GM12891 (cell line): ENCODE data around the gene BICDL1.
"Not testable (repeated sequence)": the region's sequence is repeated elsewhere in the genome, so short reads cannot be mapped to it uniquely, and the experiment has no call there.

Experiments
- DNase-seq: peaks from one replicate; pipeline ENCODE4 v3.0.0; 2011; ENCODE audit warnings: low spot score; ENCODE audit not compliant: insufficient read length
- FAIRE-seq: peaks from 2 replicates; lab custom pipeline; 2011; peaks lifted over from hg19 to GRCh38; lab: Jason Lieb, UNC
- PAX5 ChIP-seq: IDR thresholded peaks from 2 replicates; pipeline ENCODE4 v1.6.1; 2011; ENCODE audit warnings: low read length, moderate library complexity, mild to moderate bottlenecking; ENCODE audit not compliant: insufficient read depth, severe bottlenecking
- POLR2A ChIP-seq: IDR thresholded peaks from 2 replicates; pipeline ENCODE4 v1.6.1; 2011; ENCODE audit warnings: low read depth, low read length, control low read depth
- POLR2AphosphoS5 ChIP-seq: IDR thresholded peaks from 2 replicates; pipeline ENCODE4 v1.6.1; 2011; ENCODE audit warnings: low read depth, low read length, control low read depth
- POU2F2 ChIP-seq: IDR thresholded peaks from 2 replicates; pipeline ENCODE4 v1.6.1; 2011; ENCODE audit warnings: low read depth, mild to moderate bottlenecking, control low read depth, low read length, moderate library complexity
- SPI1 ChIP-seq: IDR thresholded peaks from 2 replicates; pipeline ENCODE4 v1.6.1; 2011; ENCODE audit warnings: low read depth, low read length, control low read depth
- TAF1 ChIP-seq: IDR thresholded peaks from 2 replicates; pipeline ENCODE4 v1.6.1; 2011; ENCODE audit warnings: low read depth, low read length, control low read depth

The BICDL1 gene

GRCh38 chr12:119980242-119980641 is 8.8 kb upstream of the BICDL1 start:
- FAIRE-seq = no peak
- TF ChIP-seq POU2F2 = no peak
- TF ChIP-seq POLR2AphosphoS5 = no peak
- no peak for TF ChIP-seq TAF1
- TF ChIP-seq SPI1 = no peak
- TF ChIP-seq PAX5 = no peak
- TF ChIP-seq POLR2A = no peak
- DNase-seq = no peak

- not testable (repeated sequence) for FAIRE-seq, DNase-seq
Observed at GRCh38 chr12:119980702-119981101, 8.3 kb upstream of the BICDL1 start.

- no peak for TF ChIP-seq SPI1
- TF ChIP-seq POLR2AphosphoS5 = no peak
- TF ChIP-seq POLR2A = no peak
- no peak for TF ChIP-seq POU2F2
- no peak for TF ChIP-seq PAX5
- no peak for TF ChIP-seq TAF1
- FAIRE-seq (no peak), DNase-seq (no peak)
Observed at GRCh38 chr12:119989361-119989730, 310 bp downstream of the BICDL1 start.

- no peak for TF ChIP-seq POLR2AphosphoS5
- TF ChIP-seq TAF1 = no peak
- TF ChIP-seq SPI1 = no peak
- TF ChIP-seq POLR2A = no peak
- TF ChIP-seq POU2F2 = no peak
- TF ChIP-seq PAX5 = no peak
- FAIRE-seq = peak; percentile 75
- peak; percentile 63 for DNase-seq
Observed at GRCh38 chr12:119989731-119990381, 820 bp downstream of the BICDL1 start.

- peak; percentile 84 for TF ChIP-seq SPI1
- no peak for TF ChIP-seq TAF1
- no peak for DNase-seq
- no peak for FAIRE-seq
Observed at GRCh38 chr12:119990382-119990874, 1.4 kb downstream of the BICDL1 start.

GRCh38 chr12:119992129-119992705 is 3.2 kb downstream of the BICDL1 start:
- no peak for DNase-seq
- TF ChIP-seq POLR2AphosphoS5 (no peak), POU2F2 (no peak), PAX5 (no peak), TAF1 (no peak), POLR2A (no peak)
- no peak for FAIRE-seq

GRCh38 chr12:119994892-119995658 is 6.0 kb downstream of the BICDL1 start:
- FAIRE-seq = no peak
- no peak for DNase-seq
- no peak for TF ChIP-seq SPI1
- no peak for TF ChIP-seq POU2F2
- TF ChIP-seq POLR2A = no peak
- TF ChIP-seq PAX5 = no peak
- TF ChIP-seq POLR2AphosphoS5 = no peak

GRCh38 chr12:119996417-119996816 is 7.4 kb downstream of the BICDL1 start:
- FAIRE-seq (no peak), DNase-seq (no peak)
- no peak for TF ChIP-seq POU2F2
- no peak for TF ChIP-seq TAF1
- TF ChIP-seq PAX5 = no peak
- TF ChIP-seq POLR2AphosphoS5 = no peak
- TF ChIP-seq POLR2A = no peak
- no peak for TF ChIP-seq SPI1

- no peak for FAIRE-seq
- DNase-seq = no peak
- TF ChIP-seq POLR2AphosphoS5 (no peak), PAX5 (no peak), POLR2A (no peak)
Observed at GRCh38 chr12:119998471-119999245, 9.6 kb downstream of the BICDL1 start.
